ENCODE data around the gene PTPRO.

GRCh38 chr12:15520844-15521243, 198.5 kb downstream of the PTPRO start:
- TF ChIP-seq POLR2AphosphoS5 (IDR thresholded peaks at IDR 0.05; ENCODE audit: low read depth, low read length) (no peak), POLR2A (IDR thresholded peaks at IDR 0.05; ENCODE audit: low read depth, low read length) (no peak), TAF1 (IDR thresholded peaks at IDR 0.05; ENCODE audit: borderline replicate concordance, low read depth, low read length) (no peak)
